Activated T-cell treated with anti-CD3 and anti-CD28 coated beads for 24 hours (primary cell): ENCODE results near the gene DNMT3A.

Experiments used
- DNase-seq: peaks from one replicate; pipeline ENCODE4 v3.0.0-alpha.2; 2020; ENCODE audit warnings: low read depth

The DNMT3A gene

GRCh38 chr2:25202275-25202674 lies 139.4 kb downstream of the DNMT3A start:
- no peak for DNase-seq

GRCh38 chr2:25201794-25202193 lies 139.9 kb downstream of the DNMT3A start:
- DNase-seq: no peak

GRCh38 chr2:25201265-25201664 lies 140.5 kb downstream of the DNMT3A start:
- DNase-seq: no peak

- no peak for DNase-seq
Measured at GRCh38 chr2:25198576-25198975, 143.1 kb downstream of the DNMT3A start.

- DNase-seq: no peak
Measured at GRCh38 chr2:25198209-25198525, 143.6 kb downstream of the DNMT3A start.

- DNase-seq: no peak
Measured at GRCh38 chr2:25197336-25198208, 144.2 kb downstream of the DNMT3A start.

- no peak for DNase-seq
Measured at GRCh38 chr2:25194576-25195122, 147.1 kb downstream of the DNMT3A start.

GRCh38 chr2:25190536-25190935 lies 151.2 kb downstream of the DNMT3A start:
- DNase-seq: no peak

GRCh38 chr2:25188405-25188804 lies 153.3 kb downstream of the DNMT3A start:
- no peak for DNase-seq

- no peak for DNase-seq
Measured at GRCh38 chr2:25187729-25188350, 153.9 kb downstream of the DNMT3A start.

- DNase-seq: no peak
Measured at GRCh38 chr2:25184254-25184653, 157.5 kb downstream of the DNMT3A start.

- no peak for DNase-seq
Measured at GRCh38 chr2:25178976-25179375, 162.7 kb downstream of the DNMT3A start.
